ENCODE results near the gene OR8H2. TPM values are rescaled to one million over a fixed set of nuclear protein-coding genes. Genes with fewer than 3 reads are reported as not detected.
"Not testable (repeated sequence)": the region's sequence is repeated elsewhere in the genome, so short reads cannot be mapped to it uniquely, and the experiment has no call there.

Gene OR8H2, protein sequence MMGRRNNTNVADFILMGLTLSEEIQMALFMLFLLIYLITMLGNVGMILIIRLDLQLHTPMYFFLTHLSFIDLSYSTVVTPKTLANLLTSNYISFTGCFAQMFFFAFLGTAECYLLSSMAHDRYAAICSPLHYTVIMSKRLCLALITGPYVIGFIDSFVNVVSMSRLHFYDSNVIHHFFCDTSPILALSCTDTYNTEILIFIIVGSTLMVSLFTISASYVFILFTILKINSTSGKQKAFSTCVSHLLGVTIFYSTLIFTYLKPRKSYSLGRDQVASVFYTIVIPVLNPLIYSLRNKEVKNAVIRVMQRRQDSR
- total RNA-seq, result not detected
- polyA plus RNA-seq (ENCODE audit: insufficient read length in 6 of 6), result under 1 TPM in 3 of 6 donors, not detected in 3; 0.04 to 0.07 (median 0.06) TPM
- long read RNA-seq, donor 1, result 0 reads
- long read RNA-seq, donor 2, partial matches to known transcripts, result 0 of 1 reads
- long read RNA-seq, donor 2, other reads (novel, unspliced or antisense), result 0 of 1 reads
- long read RNA-seq, donor 3, result 0 reads
- long read RNA-seq, donor 4, result 0 reads
- long read RNA-seq, donor 5, result 0 reads
- long read RNA-seq, donor 6, result 0 reads
- long read RNA-seq, donor 7, result 0 reads
- long read RNA-seq, donor 8, result 0 reads
- long read RNA-seq, donor 9, result 0 reads
- long read RNA-seq, donor 10, result 0 reads
- long read RNA-seq, donor 11, result 0 reads
- long read RNA-seq, donor 12, result 0 reads

DNA sequence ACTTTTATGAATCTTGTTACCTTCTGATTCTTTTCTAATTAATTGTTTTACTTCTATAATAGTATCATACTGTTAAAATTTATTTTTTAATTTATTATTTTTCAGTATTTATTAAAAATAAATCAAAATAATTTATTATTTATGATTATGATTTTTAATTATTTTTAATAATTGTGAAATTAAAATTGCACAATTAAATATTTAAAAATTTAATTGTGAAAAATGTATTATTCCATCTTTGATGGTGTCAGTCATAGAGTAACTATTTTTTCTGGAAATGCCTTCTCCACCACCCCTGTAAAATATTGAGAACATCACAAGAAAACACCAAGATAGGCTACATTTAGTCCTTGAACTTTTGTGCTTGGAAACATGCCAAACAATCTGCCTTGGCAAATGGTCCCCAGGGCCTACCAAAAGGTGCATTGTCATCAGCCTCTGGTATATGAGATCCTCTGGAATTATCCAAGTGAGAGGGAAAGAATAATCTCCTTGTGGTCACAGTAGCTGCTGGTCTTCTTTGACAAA is at the start of gene OR8H2:
Gene OR8H2, plus strand, starts transcription at position 478 of the 528 bp plus-strand sequence. CDS start 1,356 bp downstream, outside the sequence.
- H3K27ac ChIP-seq, result no peak within 1 kb of the TSS
- no peak for DNase-seq
- no peaks in the 10 kb centered on the region for H3K4me1 ChIP-seq
- intact Hi-C loops (cut with DNase I), result no loop called here
- H3K9me3 ChIP-seq, result peaks cover 0 to 5% of the 10 kb centered on the region in 2 donors
- no peaks in the 10 kb centered on the region for H3K27me3 ChIP-seq
- no peak for ATAC-seq
- H3K36me3 ChIP-seq, result no peaks in the 10 kb centered on the region
- TF ChIP-seq, protein P1, sequence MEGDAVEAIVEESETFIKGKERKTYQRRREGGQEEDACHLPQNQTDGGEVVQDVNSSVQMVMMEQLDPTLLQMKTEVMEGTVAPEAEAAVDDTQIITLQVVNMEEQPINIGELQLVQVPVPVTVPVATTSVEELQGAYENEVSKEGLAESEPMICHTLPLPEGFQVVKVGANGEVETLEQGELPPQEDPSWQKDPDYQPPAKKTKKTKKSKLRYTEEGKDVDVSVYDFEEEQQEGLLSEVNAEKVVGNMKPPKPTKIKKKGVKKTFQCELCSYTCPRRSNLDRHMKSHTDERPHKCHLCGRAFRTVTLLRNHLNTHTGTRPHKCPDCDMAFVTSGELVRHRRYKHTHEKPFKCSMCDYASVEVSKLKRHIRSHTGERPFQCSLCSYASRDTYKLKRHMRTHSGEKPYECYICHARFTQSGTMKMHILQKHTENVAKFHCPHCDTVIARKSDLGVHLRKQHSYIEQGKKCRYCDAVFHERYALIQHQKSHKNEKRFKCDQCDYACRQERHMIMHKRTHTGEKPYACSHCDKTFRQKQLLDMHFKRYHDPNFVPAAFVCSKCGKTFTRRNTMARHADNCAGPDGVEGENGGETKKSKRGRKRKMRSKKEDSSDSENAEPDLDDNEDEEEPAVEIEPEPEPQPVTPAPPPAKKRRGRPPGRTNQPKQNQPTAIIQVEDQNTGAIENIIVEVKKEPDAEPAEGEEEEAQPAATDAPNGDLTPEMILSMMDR (IDR thresholded peaks at IDR 0.05), result no peak
- H3K4me3 ChIP-seq, result no peak within 1 kb of the TSS

DNA sequence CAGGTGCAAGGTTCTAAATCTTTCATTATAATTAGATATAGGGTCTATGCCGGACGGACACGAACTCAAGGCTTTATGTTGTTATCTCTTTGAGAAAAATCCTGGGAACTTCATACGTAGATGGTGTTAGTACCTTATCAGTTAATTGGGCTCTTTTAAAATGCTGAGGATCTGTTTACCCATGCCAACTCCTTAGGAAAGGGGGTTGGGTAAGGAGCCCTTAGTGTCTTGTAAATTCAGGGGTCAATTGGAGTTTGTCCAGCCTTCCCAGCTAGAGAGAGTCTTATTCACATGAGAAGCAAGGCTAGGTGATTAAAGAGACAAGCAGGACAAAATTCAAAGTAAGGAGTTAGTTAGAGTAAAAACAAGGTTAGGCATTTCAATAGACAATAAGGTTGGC is 47.1 kb upstream of the OR8H2 start:
- ATAC-seq; intact Hi-C loops (cut with DNase I): not testable (repeated sequence)

DNA sequence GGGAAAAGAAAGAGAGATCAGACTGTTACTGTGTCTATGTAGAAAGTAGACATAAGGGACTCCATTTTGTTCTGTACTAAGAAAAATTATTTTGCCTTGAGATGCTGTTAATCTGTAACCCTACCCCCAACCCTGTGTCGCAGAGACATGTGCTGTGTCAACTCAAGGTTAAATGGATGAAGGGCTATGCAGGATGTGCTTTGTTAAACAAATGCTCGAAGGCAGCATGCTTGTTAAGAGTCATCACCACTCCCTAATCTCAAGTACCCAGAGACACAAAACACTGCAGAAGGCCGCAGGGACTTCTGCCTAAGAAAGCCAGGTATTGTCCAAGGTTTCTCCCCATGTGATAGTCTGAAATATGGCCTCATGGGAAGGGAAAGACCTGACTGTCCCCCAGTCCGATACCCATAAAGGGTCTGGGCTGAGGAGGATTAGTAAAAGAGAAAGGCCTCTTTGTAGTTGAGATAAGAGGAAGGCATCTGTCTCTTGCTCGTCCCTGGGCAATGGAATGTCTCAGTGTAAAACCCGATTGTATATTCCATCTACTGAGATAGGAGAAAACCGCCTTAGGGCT is 45.7 kb upstream of the OR8H2 start:
- H3K4me1 ChIP-seq; ATAC-seq; intact Hi-C loops (cut with DNase I); H3K4me3 ChIP-seq; DNase-seq; H3K36me3 ChIP-seq; H3K9me3 ChIP-seq; H3K27me3 ChIP-seq; H3K27ac ChIP-seq: not testable (repeated sequence)

More for the DNA sequence above, 47.1 kb upstream of the OR8H2 start:
- not testable (repeated sequence) for H3K4me3 ChIP-seq, H3K27ac ChIP-seq, DNase-seq, H3K27me3 ChIP-seq, H3K36me3 ChIP-seq, H3K9me3 ChIP-seq, H3K4me1 ChIP-seq

DNA sequence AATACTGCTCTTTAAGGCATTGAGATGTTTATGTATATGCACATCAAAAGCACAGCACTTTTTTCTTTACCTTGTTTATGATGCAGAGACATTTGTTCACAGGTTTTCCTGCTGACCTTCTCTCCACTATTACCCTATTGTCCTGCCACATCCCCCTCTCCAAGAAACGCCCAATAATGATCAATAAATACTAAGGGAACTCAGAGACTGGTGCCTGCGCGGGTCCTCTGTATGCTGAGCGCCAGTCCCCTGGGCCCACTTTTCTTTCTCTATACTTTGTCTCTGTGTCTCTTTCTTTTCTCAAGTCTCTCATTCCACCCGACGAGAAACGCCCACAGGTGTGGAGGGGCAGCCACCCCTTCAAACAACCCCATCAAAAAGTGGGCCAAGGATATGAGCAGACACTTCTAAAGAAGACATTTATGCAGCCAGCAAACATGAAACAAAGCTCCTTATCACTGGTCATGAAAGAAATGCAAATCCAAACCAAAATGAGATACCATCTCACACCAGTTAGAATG is 45.2 kb upstream of the OR8H2 start:
- intact Hi-C loops (cut with DNase I); DNase-seq; H3K27ac ChIP-seq; H3K36me3 ChIP-seq; H3K9me3 ChIP-seq; H3K4me3 ChIP-seq; ATAC-seq; H3K27me3 ChIP-seq; H3K4me1 ChIP-seq: not testable (repeated sequence)

DNA sequence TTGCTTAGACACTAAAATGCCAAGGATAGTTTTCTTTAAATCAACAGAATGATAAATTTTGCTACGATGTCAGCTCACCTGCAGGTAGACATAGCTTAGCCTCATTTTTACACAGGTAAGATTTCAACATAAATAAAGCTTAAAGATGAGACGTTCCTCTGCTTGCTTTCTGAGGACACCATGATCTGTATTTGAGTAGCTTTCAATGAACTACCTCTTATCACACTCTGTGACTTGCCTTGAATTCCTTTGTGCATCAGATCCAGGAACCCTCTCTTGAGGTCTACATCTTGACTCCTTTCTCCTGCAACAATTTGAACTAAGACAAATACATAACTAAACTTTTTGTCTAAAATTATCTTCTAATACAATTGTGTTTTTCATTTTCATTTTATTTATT is 36.5 kb upstream of the OR8H2 start:
- Histone ChIP-seq H3K27ac (no peak overlapping the region), H3K4me1 (no peaks in the 10 kb centered on the region), H3K27me3 (no peaks in the 10 kb centered on the region), H3K9me3 (peaks cover 0 to 7% of the 10 kb centered on the region in 2 donors), H3K4me3 (no peak overlapping the region), H3K36me3 (no peaks in the 10 kb centered on the region)
- TF ChIP-seq, protein P1 (IDR thresholded peaks at IDR 0.05), result no peak
- DNase-seq (no peak), ATAC-seq (no peak)
- intact Hi-C loops (cut with DNase I), result no loop called here

DNA sequence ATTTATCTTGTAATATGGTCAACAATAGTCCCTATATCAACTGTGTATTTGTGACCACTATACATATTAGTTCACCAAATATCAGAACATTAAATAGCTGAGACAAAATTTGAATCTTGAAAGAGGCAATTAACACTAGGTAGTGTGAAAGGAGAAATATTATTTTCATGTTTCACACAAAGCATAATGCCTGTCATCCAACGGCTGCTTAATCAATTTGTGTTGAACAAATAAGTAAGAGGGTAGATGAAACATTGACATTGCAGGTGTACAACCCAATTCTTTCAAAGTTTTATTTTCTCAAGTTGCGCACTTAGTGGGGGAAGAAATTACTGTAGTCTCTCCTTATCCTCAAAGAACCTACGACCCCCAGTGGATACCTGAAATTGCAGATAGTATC is 13.8 kb upstream of the OR8H2 start:
- Histone ChIP-seq H3K27me3 (no peaks in the 10 kb centered on the region), H3K9me3 (no peaks in the 10 kb centered on the region), H3K36me3 (no peaks in the 10 kb centered on the region), H3K27ac (no peak overlapping the region), H3K4me1 (no peaks in the 10 kb centered on the region), H3K4me3 (no peak overlapping the region)
- intact Hi-C loops (cut with DNase I), result no loop called here
- no peak for DNase-seq
- TF ChIP-seq, protein P1 (IDR thresholded peaks at IDR 0.05), result no peak
- no peak for ATAC-seq
